ENCODE measurements around the gene RTKN.
"Not testable (repeated sequence)": the region's sequence is repeated elsewhere in the genome, so short reads cannot be mapped to it uniquely, and the experiment has no call there.

RTKN gene

DNA sequence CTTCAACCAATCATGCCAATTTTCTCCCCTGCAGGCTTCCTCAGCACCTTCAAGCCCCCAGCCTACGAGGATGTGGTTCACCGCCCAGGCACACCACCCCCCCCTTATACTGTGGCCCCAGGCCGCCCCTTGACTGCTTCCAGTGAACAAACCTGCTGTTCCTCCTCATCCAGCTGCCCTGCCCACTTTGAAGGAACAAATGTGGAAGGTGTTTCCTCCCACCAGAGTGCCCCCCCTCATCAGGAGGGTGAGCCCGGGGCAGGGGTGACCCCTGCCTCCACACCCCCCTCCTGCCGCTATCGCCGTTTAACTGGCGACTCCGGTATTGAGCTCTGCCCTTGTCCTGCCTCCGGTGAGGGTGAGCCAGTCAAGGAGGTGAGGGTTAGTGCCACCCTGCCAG, 18.4 kb upstream of the RTKN start:
- DNase-seq = not testable (repeated sequence)

DNA sequence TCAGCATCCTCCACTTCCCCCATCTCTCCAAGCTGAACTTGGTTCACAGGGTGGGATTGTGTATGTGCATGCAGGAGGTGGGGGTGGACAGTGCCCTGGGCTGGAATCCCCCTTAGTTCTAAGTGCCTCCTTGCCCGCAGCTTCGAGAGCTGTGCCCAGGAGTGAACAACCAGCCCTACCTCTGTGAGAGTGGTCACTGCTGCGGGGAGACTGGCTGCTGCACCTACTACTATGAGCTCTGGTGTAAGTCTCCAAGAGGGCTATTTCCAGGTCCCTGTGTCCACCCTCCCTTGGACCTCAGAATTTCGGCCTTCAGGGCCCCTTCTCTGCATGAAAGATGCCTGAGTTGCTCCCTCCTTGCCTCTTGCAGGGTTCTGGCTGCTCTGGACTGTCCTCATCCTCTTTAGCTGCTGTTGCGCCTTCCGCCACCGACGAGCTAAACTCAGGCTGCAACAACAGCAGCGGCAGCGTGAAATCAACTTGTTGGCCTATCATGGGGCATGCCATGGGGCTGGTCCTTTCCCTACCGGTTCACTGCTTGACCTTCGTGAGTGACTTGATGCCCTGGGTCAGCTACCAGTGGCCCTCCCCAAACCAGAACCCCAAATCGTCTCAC, 17.9 kb upstream of the RTKN start:
- DNase-seq = not testable (repeated sequence)

DNA sequence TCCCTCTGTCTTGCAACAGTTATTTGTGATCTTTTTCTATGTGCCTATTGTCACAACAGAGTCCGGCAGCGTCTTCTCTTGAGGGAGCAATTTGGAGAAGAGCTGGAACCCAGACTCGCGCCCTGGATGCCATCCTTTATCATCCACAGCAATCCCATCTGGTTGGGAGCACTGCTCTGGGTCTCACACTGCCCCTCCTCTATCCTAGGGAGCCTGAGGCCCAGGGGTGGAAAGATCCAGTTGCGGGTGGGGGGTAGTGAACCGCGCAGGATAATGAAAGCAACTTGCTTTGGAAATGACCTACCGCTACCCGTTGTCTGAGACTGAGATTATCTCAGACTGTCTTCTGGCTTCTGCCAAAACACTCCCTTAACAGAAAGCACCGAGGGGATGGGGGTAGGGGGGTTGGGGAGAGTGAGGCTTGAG, 17.2 kb upstream of the RTKN start:
- no peak for DNase-seq

DNA sequence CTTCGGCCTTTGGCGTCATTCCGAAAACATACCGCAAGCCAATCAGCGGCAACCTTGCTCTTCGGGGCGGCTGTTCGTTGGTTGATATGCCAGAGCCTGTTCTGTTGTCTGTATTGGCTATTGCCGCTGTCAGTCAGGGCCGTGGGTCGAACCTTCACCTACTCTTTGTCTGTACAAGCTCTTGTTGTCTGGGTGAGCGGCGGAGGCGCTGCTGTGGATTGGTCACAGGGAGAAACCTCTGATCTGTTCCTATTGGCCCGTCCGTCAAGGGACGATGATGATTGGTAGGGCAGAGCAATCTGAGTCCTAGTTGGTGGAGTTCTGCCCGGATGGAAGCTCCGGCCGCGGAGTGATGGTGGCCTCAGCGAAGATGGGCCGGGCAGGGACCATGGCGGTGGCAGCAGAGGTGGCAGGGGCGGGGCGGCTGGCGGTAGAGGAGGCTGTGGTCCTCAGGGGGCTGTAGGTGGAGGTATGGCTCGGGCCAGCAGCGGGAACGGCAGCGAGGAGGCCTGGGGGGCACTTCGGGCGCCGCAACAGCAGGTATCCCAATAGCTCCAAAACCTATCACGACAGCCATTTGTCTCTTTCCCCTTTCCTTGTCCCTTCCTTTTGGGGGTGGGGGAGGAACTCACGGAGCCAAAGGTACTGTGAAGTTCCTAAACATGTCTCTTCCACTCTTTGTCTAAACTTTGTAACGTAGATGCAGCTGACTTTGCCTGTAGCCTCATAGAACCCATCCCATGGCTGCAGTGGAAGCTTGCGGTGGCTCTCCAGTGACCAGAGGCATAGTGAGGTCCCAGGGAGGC, 16.6 kb upstream of the RTKN start, which contains the start of gene WBP1:
TSS of gene WBP1 (plus strand) at position 307 of the 806 bp plus-strand sequence. CDS start at position 472, 165 bp downstream.
- peak; percentile 100 for DNase-seq

DNA sequence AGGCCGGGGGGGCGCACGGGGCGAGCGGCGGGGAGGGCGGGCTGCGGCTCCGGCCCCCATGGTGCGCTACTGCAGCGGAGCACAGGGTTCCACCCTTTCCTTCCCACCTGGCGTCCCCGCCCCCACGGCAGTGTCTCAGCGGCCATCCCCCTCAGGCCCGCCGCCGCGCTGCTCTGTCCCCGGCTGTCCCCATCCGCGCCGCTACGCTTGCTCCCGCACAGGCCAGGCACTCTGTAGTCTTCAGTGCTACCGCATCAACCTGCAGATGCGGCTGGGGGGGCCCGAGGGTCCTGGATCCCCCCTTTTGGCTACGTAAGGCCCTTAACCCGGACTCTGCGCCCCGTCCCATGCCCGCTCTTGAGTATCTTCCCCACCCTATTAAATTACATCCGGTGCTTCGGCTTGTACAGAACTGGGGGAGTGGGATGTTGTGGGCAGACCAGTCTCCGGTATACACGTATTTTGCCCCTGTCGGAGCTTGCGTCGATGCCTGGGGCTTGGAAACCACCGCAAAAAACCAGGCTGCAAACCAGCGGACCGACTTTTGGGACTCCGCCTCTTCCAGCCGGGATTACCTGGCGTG, 15.9 kb upstream of the RTKN start:
- DNase-seq = peak; percentile 83

DNA sequence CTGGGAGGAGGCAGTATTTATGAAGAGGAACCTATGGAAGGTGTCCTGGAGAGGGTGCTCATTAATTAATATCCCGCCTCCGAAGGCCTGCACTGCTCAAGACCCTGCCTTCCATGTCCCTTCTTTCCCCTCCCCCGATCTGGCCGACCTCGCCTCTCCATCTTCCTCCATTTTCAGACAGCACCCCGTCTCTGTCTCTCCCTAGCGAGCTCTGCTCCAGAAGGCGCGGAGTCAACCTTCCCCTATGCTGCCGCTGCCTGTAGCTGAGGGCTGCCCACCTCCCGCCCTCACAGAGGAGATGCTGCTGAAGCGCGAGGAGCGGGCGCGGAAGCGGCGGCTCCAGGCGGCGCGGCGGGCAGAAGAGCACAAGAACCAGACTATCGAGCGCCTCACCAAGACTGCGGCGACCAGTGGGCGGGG, 15.4 kb upstream of the RTKN start:
- no peak for DNase-seq

DNA sequence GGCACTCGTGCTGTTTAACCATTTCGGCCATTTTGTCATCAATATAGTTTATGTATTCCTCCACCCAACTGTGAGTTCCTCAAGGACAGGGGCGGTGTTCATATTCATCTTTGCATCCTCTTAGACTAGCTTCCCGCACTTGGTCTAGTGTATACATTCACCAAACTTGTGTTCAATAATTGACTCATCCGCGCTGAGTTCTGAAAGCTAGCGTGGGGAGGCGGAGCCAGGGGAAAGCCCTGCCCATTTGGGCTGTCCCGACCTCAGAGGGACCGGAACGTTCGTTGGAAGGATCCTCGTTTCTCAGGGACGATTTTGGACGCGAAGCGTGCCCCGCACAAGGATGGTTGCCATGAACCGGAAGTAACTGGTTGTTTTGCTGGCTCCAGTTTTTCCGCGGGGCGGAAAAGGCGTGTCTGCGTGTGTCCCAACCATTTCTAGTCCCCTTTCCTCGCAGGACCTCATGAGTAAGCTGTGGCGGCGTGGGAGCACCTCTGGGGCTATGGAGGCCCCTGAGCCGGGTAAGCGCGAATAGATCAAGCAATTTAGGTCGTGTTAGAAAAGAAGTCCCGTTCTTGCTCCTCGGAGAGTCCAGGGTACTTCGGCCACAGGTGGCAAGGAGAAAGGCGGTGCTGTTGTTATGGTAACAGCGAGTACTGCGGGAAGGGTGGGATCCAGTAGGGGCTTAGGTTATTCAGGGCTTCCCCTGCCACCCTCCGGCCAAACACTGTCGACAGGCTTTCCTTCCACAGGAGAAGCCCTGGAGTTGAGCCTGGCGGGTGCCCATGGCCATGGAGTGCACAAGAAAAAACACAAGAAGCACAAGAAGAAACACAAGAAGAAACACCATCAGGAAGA, 13.1 kb upstream of the RTKN start, which contains the start of gene INO80B:
TSS of gene INO80B (plus strand) at position 434 of the 858 bp plus-strand sequence. CDS start at position 464, 30 bp downstream.
- DNase-seq = peak; percentile 99

DNA sequence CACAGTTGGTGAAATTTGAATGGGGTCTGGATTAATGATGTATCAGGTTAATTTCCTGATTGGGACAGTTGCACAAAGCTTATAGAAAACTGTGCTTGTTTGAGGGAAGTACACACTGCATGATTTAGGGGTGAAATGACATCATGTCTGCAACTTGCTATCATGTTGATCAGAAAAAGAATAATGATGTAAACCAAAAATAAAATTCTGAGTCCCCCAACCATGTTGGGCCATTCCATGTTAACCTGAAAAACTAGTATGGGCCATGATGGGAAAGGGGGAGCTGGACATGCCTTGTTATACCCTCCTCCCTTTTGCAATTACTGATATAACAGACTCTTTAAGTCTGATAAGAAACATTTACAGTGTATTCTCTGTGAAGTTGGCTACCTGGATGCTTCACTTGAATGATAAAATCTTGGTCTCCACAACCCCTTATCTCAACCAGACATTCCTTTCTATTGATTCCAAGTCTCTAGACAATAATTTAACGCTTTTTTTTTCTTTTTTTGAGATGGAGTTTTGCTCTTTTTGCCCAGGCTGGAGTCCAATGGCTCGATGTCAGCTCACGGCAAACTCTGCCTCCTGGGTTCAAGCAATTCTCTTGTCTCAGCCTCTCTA, 8.9 kb upstream of the RTKN start:
- DNase-seq = no peak

DNA sequence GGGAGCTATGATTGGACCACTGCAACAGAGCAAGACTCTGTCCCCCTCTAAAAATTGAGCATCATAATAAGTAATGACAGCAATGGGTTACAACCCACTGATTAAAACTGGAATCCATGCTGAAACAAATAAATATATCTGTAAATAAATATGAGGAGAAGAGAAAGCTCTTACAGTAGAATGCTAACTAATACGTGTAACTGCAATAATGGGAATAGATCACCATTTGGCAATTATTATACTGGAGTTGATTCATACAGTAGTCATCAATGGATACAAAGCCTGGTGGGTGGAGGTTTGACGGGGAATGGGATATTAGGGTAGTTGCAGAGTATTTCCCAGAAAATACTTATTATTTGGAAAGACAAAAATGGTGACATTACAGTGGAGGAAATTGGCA, 7.0 kb upstream of the RTKN start:
- DNase-seq = no peak

DNA sequence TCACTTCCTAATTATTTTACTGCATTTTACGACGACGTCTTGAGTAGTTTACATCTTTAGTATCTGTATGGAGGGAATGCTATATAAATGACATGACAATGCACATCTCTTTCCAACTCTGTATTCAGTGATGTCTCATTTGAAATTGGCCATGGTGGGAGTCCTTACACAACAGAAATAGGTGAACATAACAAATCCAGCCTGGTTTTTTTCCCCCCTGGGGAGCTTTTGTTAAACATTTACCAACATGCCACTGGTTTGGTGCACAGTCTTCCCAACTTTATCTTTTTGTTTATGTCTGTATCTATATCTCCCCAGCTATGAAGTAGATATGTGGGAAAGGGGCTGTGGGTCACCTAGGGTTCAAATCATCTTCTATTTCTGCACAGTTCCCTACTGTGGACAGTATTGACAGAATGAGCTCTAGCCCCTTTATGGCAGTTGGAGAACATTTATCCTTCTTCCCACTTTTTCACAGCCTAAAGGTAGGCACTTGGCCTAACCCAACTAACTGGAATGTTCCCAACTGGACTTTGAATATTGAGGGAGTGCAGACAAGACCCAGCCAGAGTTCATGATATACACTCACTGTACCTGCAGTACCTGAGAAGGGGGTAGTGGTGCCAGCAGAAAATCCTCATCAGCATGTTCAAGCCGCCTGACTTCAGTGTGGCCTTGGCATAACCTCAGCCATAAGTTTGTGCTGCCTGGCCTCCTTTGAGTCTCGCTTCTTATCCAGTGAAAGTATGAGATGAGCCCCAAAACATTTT, 5.7 kb upstream of the RTKN start:
- DNase-seq = no peak

DNA sequence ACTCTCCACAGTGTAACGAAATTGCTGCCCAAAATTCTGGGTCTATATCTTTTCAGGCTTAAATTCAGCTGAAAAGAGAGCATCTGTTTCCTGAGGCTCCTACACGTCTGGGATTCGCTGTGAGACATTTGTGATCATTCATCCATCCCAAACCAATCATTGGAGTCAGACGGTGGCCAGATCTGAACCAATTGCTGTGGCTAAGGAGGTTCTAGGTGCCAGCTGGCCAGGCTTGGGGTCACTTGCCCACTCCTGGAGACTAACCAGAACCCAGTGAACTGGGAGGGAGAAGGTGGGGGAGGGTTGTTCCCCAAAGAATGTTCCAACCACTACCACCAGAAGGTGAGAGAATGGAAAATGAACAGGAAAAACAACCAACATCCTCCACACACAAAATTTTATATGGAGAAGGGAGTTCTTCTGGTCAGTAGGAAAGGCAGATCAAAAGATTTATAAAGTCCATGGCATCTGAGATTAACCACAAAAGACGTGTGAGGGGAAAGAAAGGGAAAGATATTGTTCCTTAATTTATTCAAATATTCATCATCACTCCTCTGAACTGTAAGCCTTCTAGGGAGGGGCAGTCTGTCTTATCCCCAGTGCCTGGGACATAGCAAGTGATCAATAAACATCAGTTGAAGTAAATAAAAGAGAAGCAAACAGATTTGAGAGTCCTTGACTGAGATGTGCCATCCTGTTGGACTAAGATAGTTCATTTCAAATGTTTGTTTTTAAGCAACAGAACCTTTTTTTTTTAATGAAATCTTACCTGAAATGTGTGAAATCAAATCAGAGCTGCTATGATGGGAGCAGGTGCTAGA, 3.0 kb upstream of the RTKN start:
- no peak for DNase-seq

DNA sequence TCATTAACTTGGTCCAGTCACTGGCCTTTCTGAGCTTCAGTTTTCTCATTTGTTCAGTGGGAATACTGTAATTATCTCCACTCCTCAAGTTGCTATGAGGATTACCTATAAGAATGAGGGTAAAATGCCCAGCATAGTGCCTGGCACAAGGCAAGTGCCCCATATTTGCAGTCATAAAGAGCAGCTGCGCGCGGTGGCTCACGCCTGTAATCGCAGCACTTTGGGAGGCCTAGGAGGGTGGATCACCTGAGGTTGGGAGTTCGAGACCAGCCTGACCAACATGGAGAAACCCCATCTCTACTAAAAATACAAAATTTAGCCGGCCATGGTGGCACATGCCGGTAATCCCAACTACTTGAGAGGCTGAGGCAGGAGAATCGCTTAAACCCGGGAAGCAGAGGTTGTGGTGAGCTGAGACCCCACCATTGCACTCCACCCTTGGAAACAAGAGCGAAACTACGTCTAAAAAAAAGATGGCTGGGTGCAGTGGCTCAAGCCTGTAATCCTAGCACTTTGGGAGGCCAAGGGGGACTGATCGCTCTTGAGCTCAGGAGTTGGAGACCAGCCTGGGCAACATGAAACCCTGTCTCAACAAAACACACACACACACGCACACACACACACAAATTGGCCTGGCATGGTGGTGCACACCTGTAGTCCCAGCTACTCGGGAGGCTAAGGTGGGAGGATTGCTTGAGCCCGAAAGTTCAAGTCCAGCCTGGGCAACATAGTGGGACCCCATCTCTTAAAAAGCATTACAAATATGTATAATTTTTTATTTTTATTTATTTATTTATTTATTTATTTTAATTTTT, 953 bp upstream of the RTKN start:
- not testable (repeated sequence) for DNase-seq

DNA sequence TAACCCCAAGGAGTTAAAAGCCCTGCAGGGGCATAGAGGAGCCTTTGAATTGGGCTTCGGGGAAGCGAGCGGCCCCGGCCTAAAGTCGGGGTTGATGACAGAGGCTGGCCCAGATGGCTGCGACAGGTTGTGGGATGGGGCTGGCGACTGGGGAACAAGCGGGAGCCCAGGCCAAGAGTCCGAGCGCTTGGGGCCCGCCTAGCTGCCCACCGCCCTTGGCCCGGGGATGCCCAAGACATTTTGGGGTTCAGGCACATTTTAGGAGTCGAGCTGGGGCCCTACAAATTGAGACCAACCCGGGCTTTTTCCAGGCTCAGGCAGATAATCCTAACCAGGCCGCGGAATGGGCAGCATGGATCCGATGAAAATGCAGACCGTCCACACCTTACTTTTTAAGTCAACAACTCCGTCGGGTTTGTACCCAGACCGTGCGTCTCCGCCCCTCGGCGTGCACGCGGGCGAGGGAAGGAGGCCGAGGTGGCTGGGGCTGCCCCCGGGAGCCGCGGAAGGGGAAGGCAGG, 507 bp downstream of the RTKN start:
- no peak for DNase-seq

DNA sequence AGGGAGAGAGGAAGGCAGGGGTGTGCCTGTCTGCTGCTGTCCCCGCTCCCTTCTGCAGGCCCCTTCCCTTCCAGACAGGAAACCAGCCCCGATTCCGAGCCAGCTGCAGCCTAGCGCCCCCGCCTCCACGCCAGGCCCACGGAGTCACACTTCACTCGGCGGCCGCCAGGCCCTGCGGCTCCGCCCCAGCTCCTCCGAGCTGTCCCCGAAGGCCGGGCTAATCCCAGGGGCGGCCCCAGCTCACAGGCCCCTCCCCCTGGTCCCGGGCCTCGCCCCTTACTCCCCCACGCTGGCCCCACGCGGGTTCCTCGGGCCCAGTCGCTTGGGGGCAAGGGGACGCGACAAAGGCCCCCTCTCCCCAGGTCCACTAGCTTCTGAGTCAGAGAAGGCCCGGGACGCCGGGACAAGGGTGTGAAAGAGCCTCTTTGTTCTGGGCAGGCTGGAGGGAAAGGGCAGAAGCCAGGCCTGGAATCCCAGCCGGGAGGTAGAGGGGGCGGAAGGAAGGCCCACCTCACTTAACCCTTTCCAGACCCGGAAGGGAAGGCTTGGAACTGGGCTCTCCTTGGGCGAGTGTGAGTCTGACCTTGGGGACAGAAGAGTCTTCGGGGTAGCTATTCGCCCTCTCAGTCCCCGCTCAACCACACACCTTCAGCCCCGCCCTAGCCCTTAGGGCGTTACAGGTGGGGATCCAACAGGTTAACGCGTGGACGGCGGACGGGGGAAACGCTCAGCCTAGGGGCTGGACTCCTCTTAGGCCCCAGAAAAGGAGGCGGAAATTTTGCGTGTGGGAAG, 1.2 kb downstream of the RTKN start:
- peak; percentile 51 for DNase-seq

DNA sequence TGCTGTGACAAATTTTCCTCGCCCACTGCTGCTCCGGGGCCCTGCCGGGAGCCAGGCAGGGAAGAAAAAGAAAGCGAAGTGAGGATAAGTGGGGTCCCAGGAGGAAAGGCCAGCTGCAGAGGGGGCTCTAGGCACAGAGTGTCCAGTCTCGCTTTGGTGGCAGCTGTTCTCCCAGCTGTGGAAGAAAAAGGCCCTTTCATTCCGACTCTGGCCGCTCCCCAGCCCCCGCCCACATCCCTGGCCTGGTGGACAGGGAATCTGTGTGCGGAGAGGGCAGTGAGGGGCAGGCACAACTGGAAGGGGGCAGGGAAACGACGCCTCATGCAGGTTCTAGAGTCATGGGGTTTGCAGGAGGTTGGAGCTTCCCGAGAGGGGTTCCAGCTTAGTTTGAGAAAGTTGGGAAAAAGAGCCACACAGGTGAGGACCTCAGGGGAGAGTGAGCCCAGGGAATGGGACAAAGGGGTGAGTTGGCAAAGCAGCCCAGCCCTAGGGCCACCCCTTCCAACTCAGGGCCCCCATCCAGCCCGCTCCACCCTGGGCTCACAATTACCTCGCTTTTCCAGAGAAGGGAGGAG, 1.8 kb downstream of the RTKN start:
- DNase-seq = no peak

DNA sequence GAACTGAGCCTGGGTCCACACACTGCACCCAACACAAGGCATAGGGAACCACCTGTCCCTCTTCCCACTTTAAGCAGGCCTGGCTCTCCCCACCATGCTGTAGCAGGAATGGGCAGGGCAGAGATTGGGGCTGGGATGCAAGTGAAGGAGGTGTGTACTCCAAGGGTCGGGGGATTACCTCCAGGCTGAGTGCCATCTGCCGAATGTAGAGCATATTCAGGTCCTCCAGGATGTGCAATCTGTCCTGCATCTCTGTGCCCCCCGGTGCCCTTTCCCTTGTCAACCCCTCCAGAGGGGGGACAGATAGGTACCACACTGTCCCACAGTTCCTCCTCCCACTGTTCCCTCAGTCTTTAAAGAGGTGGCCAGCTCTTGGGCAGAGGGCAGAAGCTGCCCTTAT, 2.4 kb downstream of the RTKN start:
- no peak for DNase-seq

DNA sequence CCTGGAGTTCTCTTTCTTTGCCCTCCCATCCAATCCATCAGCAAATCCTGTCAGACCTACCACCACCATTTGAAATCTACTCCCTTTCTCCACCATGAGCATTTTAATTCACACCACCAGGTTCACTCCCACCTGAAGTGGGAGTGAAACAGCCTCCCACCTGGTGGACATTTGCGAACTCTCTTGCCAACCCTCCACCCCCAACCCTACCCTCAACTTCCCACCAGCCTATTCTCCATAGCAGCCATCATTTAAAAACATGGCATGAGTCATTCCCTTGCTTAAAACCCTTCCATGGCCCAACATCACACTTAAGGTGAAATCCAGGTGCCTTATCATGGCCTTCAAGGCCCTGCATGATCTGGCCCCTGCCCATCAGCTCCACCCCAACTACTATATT, 3.5 kb downstream of the RTKN start:
- DNase-seq = no peak
